HG03025 (cell line): ENCODE results near the gene ANKRD60.

Source experiments
- ATAC-seq: cut with Tn5 transposase; IDR thresholded peaks from one replicate; pipeline ENCODE4 v1.9.1; 2021; ENCODE audit warnings: mild to moderate bottlenecking, moderate library complexity; ENCODE audit not compliant: unreplicated experiment, low FRiP score

Gene ANKRD60

GRCh38 chr20:58245181-58245891 lies 16.9 kb upstream of the ANKRD60 start:
- no peak for ATAC-seq

- ATAC-seq, result no peak
These were observed 16.1 kb upstream of the ANKRD60 start for GRCh38 chr20:58244517-58245030.

DNA sequence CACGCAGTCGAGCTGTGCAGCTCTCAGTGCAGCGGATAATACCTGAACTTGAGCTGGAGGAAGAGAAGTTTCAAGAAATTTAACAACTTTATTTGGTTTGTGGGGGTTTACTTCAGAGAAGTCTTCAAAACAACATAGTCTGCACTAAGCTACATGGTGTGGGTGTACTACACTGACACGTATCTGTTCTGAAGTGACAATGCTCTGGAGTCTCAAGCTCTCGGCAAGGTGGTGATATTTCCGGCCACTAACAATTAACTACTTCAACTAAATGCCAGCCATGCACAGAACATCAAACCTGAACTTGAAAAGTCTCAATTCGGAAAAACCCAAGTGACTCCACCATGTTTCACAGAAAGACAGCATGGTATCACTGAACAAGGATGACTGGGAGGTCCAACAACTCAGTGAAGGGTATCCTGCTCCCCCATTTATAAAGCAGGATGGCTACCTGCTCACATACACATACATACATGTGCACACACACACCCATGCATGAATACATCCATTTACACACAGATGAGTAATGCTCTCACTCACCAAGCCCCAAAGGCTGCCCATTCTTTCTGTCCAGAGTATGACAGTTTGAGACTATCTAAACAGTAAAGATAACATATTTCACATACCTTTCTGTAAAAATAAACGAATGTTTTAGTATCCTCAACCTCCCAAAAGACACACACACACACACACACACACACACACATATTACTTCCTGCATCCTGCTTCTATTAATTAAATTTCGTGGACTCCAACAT lies 15.4 kb upstream of the ANKRD60 start:
- no peak for ATAC-seq

DNA sequence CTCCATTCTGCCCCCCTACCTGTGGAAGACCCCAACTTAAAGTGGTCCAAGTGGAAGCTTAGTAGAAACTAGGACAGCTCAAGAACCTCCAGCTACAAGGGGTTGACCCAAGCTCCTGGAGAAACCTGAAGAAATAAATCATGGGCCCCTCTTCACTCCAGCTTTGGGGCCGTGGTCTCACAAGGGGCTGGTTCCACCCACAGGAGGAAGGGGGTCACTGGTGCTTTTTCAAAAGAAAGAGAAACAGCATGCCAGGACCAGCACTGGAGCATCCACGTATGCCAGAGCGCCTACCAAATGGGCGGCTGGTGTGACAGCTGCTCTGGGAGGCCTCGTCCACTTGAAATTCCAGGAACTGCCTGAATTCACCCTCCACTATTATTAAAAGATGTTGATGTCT lies 14.4 kb upstream of the ANKRD60 start:
- no peak for ATAC-seq

GRCh38 chr20:58241766-58242465 lies 13.5 kb upstream of the ANKRD60 start:
- ATAC-seq, result no peak

DNA sequence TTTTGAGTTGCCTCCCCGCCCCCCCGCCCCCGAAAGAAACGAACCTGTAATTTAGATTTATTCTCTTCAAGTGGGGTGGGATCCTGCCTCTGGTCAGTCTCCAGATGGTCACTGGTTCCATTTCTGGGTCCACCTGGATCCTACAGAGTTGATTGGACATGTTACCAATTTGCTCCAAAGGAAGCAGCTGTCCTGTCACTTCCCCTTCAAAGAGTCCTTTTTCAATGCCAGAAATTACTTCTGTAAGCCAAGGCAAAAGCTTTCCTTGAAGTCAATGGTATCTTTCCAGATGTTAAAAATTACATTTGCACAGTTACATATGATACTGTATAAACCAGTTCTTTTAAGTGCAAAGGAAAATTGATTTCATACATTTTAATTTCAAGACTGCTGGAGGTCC lies 12.0 kb upstream of the ANKRD60 start:
- no peak for ATAC-seq

GRCh38 chr20:58239216-58239615 lies 10.8 kb upstream of the ANKRD60 start:
- no peak for ATAC-seq

DNA sequence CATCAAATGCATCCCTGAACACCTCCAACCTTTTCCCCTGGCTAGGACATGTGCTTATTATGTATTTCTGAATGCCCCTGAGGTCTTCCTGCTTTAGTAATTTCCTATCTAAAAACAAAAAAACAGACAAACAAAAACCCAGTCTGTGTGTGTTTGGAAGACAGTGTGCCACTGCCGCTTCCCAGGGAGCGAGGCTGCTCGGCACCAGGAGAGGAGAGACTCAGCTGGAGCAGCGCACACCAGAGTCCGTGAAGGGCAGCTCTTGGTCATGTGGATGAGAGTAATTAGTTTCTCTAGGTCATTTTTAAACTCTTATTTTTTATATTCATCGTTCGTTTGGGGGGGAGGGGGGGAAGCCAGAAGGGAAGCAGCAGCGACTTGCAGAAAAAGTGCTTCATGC lies 10.0 kb upstream of the ANKRD60 start:
- no peak for ATAC-seq

DNA sequence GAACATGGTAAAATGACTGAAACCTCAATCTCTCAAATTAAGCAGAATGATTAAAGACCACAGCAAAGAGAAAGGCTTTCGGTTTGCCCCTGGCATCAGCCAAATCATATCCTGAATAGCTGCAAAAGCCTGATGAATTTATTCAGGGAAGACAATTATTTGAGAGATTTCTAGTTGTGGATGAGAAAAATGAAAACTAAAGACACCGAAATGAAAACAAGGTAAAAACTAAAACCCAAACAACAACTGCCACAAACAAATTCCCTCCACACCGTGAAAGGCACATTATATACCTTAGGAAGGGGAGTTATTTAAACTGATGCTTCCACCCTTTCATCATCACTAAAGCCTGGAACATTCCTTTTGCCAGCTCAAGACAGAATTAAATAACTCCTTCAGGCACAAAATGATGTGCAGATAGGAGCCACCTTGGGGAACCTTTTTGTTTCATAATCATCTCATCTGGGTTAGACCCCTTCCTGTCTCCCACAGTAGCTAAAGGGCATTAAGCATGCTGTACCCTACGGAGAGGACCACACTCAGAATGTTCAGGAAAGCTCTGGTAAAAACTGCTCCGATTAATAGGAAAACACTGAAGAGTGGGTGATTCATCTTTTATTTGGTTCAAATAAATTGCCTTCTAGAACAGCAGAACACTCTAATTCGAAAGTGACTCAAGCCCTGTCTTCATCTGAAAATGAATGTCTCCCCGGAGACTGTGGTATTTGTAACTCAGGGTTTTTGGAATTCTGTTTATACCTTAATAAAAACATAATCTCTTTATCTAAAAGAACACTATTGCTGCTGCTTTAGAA lies 9.1 kb upstream of the ANKRD60 start:
- no peak for ATAC-seq

DNA sequence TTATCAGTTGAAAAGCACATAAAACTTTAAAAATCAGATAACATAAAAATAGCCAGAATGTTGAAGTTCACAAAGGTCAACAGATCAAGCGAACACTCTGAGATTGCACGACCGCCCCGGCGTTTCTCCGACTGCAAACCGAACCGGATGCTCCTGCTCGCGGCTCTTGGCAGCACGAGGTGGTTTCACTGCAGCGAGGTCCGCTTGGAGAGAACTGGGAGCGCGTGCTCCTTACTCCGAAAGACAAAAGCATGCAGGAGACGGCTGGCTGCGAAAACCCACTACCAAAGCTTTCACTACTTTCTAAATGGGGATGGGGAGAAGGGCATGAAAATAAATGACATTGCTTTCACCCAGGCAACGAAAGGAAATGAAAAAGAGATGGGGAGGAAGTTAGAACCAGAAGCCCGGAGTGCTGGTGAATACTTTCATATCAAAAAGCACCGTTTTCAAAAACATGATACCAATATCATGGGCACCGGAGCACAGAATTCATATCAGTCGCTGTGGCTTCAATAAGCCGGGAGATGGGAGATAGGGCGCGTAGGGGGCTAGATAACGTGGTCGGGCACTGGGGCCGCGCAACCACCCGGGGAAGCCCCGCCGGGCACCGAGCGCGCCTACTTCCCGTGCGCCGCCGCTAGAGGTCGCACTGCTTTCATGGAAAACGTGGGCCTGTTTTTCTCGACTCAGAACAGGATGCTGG lies 8.3 kb upstream of the ANKRD60 start:
- no peak for ATAC-seq

DNA sequence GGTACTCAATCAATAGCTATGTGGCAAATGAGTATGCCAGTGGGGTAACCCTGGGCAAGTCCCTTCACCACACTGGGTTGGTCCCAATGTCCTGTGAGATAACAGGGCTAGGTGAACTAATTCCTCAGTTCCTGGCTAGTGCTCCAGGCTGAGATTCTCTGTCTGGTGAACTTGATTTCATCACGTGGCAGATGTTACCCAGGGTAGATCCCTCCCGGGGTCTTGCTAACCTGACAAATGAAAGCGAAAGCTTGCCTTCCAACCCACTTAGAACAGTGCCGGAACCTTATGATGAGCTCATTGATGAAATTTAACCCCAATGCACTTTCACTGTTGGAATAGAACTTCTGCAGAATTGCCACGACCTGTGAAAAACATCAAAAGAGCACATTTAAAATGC lies 6.6 kb upstream of the ANKRD60 start:
- ATAC-seq, result no peak

DNA sequence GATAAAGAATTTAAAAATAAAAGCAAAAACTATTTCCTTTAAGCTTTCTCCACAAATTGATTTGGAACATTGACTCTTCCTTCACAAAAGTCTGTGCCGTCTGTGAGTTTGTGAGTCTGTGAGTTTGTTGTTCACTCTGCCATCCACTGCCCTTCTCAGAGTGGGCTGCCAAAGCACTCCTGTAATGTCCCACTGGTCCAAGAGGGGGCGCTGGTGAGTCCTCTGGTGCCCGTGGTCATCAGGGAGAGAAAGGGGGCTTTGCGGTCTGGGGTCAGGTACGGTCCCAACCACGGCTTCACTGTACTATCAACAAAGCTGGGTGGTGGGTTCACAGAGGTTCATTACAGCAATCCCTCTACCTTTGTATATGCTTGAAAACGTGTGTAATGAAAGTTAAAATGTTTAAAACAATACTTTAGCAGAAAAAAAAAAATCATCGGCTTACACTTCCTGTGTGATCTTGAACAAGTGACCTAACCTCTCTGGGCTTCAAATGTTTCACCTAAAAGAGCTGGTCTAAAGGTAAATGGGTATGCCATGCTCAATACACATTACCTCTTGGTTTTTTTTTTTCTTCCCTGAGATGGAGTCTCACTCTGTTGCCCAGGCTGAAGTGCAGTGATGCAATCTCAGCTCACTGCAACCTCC lies 5.6 kb upstream of the ANKRD60 start:
- ATAC-seq, result no peak

- no peak for ATAC-seq
These were observed 4.9 kb upstream of the ANKRD60 start for GRCh38 chr20:58233393-58233792.

DNA sequence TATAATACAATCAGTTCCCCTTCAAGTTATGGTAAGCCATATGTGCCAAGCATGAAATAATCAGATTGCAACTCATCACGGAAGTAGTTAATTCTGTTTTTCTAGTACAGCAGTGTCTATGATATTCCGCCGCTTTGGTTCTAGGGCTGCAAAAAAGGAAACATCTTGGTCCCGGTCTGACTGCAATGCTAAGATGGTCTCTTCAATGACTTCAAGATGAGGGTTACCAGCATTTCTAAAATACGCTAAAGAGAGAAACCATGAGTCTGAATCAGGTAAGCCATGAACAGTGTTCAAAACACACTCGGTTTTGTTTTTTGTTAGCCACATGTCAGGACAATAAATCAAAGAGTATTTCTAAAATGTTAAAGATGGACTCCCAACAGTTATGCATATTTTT lies 3.2 kb upstream of the ANKRD60 start:
- ATAC-seq, result no peak

DNA sequence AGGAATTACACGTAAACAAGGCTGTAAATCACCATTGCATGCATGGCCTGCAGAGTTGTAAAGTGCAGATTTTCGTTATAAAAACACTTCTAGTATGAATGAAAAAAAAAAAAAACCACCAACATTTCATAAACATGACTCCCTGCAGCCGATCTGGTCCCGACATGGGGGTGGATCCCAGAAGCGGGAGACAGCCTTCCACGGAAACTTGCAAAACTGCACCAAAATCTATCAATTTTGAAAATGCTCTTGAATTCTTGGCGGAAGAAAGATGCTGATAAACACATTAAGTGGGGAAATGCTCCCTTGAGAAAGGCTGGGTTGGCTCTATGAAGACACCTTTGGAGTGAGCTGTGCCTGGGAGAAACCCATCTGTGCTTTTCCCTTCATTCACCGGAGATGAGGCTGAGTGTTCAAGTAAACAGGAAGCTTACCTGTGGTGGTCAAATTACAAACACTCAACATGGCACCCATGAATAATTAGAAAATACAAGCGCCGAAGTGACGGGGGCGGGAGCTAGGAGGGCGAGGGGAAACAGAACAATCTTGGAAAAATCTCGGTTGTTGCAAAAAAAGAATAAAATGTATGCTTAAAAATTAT lies 845 bp upstream of the ANKRD60 start:
- no peak for ATAC-seq

- no peak for ATAC-seq
These were observed 360 bp downstream of the ANKRD60 start for GRCh38 chr20:58228103-58228483.

DNA sequence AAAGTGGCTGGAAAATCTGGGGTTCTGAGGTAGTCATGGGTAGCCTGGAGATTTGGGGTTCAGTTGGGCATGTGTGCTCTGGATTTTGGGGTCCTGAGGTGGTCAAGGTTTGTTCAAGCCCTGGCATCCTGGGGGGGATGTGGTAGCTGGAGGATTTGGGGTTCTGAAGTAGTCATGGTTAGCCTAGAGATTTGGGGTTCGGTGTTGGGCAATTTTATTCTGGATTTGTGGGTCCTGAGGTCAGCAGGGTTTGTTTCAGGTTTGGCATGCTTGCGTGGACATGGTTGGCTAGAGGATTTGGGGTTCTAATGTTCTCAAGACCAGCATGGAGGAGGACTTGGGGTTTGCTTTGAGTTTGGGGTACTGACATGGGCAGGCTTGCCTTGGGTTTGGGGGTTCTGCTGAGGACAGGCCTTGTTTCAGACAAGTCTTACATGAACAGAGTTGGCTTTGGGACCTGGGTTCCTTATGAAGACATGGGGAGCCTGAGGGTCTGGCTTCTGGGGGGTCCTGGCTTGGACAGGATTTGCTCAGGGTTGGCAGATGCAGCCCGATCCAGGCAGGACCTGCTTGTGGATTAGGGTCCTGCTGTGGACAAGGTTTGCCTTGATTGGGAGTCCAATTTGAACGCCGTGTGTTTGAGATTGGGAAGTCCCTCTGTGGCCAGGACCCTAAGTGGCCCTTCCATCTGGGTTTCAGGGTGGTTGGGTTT lies 906 bp downstream of the ANKRD60 start:
- ATAC-seq, result no peak

- ATAC-seq, result no peak
These were observed 2.8 kb downstream of the ANKRD60 start for GRCh38 chr20:58225452-58226200.
